Keratinocyte (primary cell): ENCODE data around the gene ZNF765. TPM values are rescaled to one million over a fixed set of nuclear protein-coding genes. Genes with fewer than 3 reads are reported as not detected.

ENCODE experiments used
- DNase-seq: peaks from one replicate; pipeline ENCODE4 v3.0.0-alpha.2; 2011; ENCODE audit warnings: low read depth, missing footprints, low spot score
- FAIRE-seq: peaks from 2 replicates; lab custom pipeline; 2011; peaks lifted over from hg19 to GRCh38; lab: Jason Lieb, UNC
- H2AFZ ChIP-seq: 2 replicates; pipeline ENCODE4 v1.6.0; 2012; ENCODE audit warnings: low read length, control low read depth, inconsistent platforms; ENCODE audit not compliant: control insufficient read depth
- H3K27ac ChIP-seq: 2 replicates; pipeline ENCODE4 v1.5.1; 2011; ENCODE audit warnings: low read length; ENCODE audit not compliant: control insufficient read depth, insufficient read depth
- H3K27me3 ChIP-seq: 3 replicates; pipeline ENCODE4 v1.6.0; 2011; ENCODE audit warnings: low read length; ENCODE audit not compliant: control insufficient read depth, insufficient read depth; ENCODE audit errors: extremely low read depth
- H3K36me3 ChIP-seq, 2 experiments: 2 replicates in 1 of 2; 3 replicates in 1 of 2; pipeline ENCODE4 v1.5.1; 2011; ENCODE audit warnings: low read length in 2 of 2, mild to moderate bottlenecking in 1 of 2; ENCODE audit not compliant: control insufficient read depth in 2 of 2, insufficient read depth in 2 of 2; ENCODE audit errors: extremely low read depth in 1 of 2
- H3K4me1 ChIP-seq: 3 replicates; pipeline ENCODE4 v1.5.1; 2011; ENCODE audit warnings: low read length; ENCODE audit not compliant: control insufficient read depth, insufficient read depth; ENCODE audit errors: extremely low read depth
- H3K4me2 ChIP-seq: 3 replicates; pipeline ENCODE4 v1.6.0; 2011; ENCODE audit warnings: low read depth, low read length; ENCODE audit not compliant: control insufficient read depth, insufficient read depth; ENCODE audit errors: extremely low read depth
- H3K4me3 ChIP-seq, 3 experiments: fragments of 200-600 bp in 1 of 3; sonication (generic) in 1 of 3; 2 replicates in 2 of 3; 3 replicates in 1 of 3; pipeline ENCODE4 v1.5.1; 2011 to 2016; ENCODE audit warnings: low read length in 3 of 3, mild to moderate bottlenecking in 3 of 3, control low read depth in 2 of 3, inconsistent platforms in 1 of 3, low read depth in 1 of 3, mixed read lengths in 1 of 3, mixed run types in 1 of 3, moderate library complexity in 1 of 3; ENCODE audit not compliant: control insufficient read depth in 2 of 3, insufficient read depth in 2 of 3; ENCODE audit errors: extremely low read depth in 1 of 3
- H3K79me2 ChIP-seq: 2 replicates; pipeline ENCODE4 v1.6.0; 2012; ENCODE audit warnings: low read length; ENCODE audit not compliant: control insufficient read depth, insufficient read depth
- H3K9ac ChIP-seq: 3 replicates; pipeline ENCODE4 v1.6.0; 2011; ENCODE audit warnings: low read length; ENCODE audit not compliant: control insufficient read depth, insufficient read depth; ENCODE audit errors: extremely low read depth
- H3K9me1 ChIP-seq: 3 replicates; pipeline ENCODE4 v1.6.0; 2011; ENCODE audit warnings: low read length; ENCODE audit not compliant: control insufficient read depth, insufficient read depth; ENCODE audit errors: extremely low read depth
- H3K9me3 ChIP-seq: 2 replicates; pipeline ENCODE4 v1.5.1; 2012; ENCODE audit warnings: low read depth, low read length; ENCODE audit not compliant: control insufficient read depth
- H4K20me1 ChIP-seq: 3 replicates; pipeline ENCODE4 v1.6.0; 2011; ENCODE audit warnings: low read length; ENCODE audit not compliant: control insufficient read depth, insufficient read depth; ENCODE audit errors: extremely low read depth
- CTCF ChIP-seq, 3 experiments: IDR thresholded peaks in 1 of 3; conservative IDR thresholded peaks in 1 of 3; optimal IDR thresholded peaks in 1 of 3; 2 replicates in 2 of 3; 3 replicates in 1 of 3; pipeline versions ENCODE3 to v1.5.1; 2011; ENCODE audit warnings: low read length in 3 of 3, mild to moderate bottlenecking in 3 of 3, moderate library complexity in 2 of 3, control low read depth in 1 of 3, inconsistent platforms in 1 of 3; ENCODE audit not compliant: insufficient read depth in 2 of 3; ENCODE audit errors: extremely low read depth in 1 of 3
- EZH2 ChIP-seq: IDR thresholded peaks from one replicate; pipeline ENCODE4 v1.6.1; 2012; ENCODE audit warnings: inconsistent platforms, mild to moderate bottlenecking, low read length, moderate library complexity
- dilution Hi-C: fragments of 300-500 bp; cut with MboI; formaldehyde crosslinking; loops from one replicate; pipeline ENCODE4 v1.7.0; 2020; ENCODE audit warnings: low sequenced_read_pairs; ENCODE audit not compliant: extremely low pct_ligation_motif_present
- polyA plus RNA-seq, 5 experiments: library from polyadenylated mRNA; depleted of rRNA in 3 of 5; stranded (reverse) in 3 of 5; stranded (forward) in 1 of 5; unstranded in 1 of 5; fragments of >200 nt; gene quantifications; 1 replicate in 1 of 5; 2 replicates in 3 of 5; 3 replicates in 1 of 5; pipeline versions ENCODE4 v1.2.1 to v1.2.3, GENCODE V29; 2011 to 2012; ENCODE audit warnings: missing spikeins in 2 of 5, low read depth in 1 of 5, low replicate concordance in 1 of 5

The ZNF765 gene
- polyA plus RNA-seq, 1 donor (not counting 4 experiments of a cell fraction or from before 2014, with no cell fraction given) = 5.2 TPM

GRCh38 chr19:53372196-53372595 is 22.8 kb upstream of the ZNF765 start:
- Histone ChIP-seq H3K4me2 (no peak overlapping the region), H2AFZ (no peak overlapping the region), H3K27me3 (no peaks in the 10 kb centered on the region), H3K4me3 (no peak overlapping the region), H3K27ac (no peak overlapping the region), H3K79me2 (peaks cover 3% of the 10 kb centered on the region), H3K9me1 (no peaks in the 10 kb centered on the region), H3K4me1 (no peaks in the 10 kb centered on the region), H3K9ac (no peak overlapping the region), H3K36me3 (peaks cover 3 to 4% of the 10 kb centered on the region in 2 experiments), H4K20me1 (no peaks in the 10 kb centered on the region), H3K9me3 (peaks cover 2% of the 10 kb centered on the region)
- dilution Hi-C loops = no loop called here
- DNase-seq = no peak
- FAIRE-seq = no peak
- TF ChIP-seq CTCF (optimal IDR thresholded peaks at IDR 0.05 in 1 of 3, IDR thresholded peaks at IDR 0.05 in 1 of 3, conservative IDR thresholded peaks at IDR 0.05 in 1 of 3; ENCODE audit: extremely low read depth in 1 of 3, insufficient read depth in 2 of 3, low read length in 3 of 3) (no peak), EZH2 (no peak)

- DNase-seq (no peak), FAIRE-seq (no peak)
- Histone ChIP-seq H3K79me2 (no peaks in the 10 kb centered on the region), H3K27ac (no peak overlapping the region), H3K36me3 (peaks cover 7 to 13% of the 10 kb centered on the region in 2 experiments), H3K4me3 (no peak overlapping the region), H3K4me2 (no peak overlapping the region), H3K27me3 (no peaks in the 10 kb centered on the region), H2AFZ (no peak overlapping the region), H3K4me1 (no peaks in the 10 kb centered on the region), H3K9me3 (peaks cover 10% of the 10 kb centered on the region), H3K9ac (no peak overlapping the region), H4K20me1 (no peaks in the 10 kb centered on the region), H3K9me1 (no peaks in the 10 kb centered on the region)
- TF ChIP-seq CTCF (optimal IDR thresholded peaks at IDR 0.05 in 1 of 3, IDR thresholded peaks at IDR 0.05 in 1 of 3, conservative IDR thresholded peaks at IDR 0.05 in 1 of 3; ENCODE audit: extremely low read depth in 1 of 3, insufficient read depth in 2 of 3, low read length in 3 of 3) (no peak), EZH2 (no peak)
- dilution Hi-C loops = no loop called here
Observed at GRCh38 chr19:53374288-53374687, 20.7 kb upstream of the ZNF765 start.
